Adrenal gland (tissue), 12 donors: Measurements from ENCODE around the gene SLC25A41. TPM values are rescaled to one million over a fixed set of nuclear protein-coding genes. Genes with fewer than 3 reads are reported as not detected.

Source experiments
- DNase-seq, 7 donors: peaks; one replicate each; pipeline ENCODE4 v3.0.0-alpha.2; 2019 to 2020
- H3K27ac ChIP-seq, 5 donors: fragments of 200-600 bp; sonication (generic) in 4 of 5; 1 replicate in 3 of 5; 2 replicates in 2 of 5; pipeline versions ENCODE4 v1.5.1 to v1.8.0; 2016 to 2020; ENCODE audit warnings: mild to moderate bottlenecking in 1 of 5
- H3K27me3 ChIP-seq: fragments of 200-600 bp; 2 replicates; pipeline ENCODE4 v1.8.0; 2021
- H3K36me3 ChIP-seq, 2 donors: fragments of 200-600 bp; replicated peaks in 1 of 2; 1 replicate in 1 of 2; 2 replicates in 1 of 2; pipeline versions ENCODE4 v1.5.1 to v1.8.0; 2018 to 2022
- H3K4me1 ChIP-seq, 2 donors: fragments of 200-600 bp; replicated peaks in 1 of 2; 1 replicate in 1 of 2; 2 replicates in 1 of 2; pipeline versions ENCODE4 v1.5.1 to v1.8.0; 2018 to 2021
- H3K4me3 ChIP-seq, 4 donors: fragments of 200-600 bp; sonication (generic) in 3 of 4; one replicate each; pipeline ENCODE4 v1.5.1; 2016 to 2018
- H3K9me3 ChIP-seq, 3 donors: fragments of 200-600 bp; sonication (generic) in 1 of 3; replicated peaks in 1 of 3; 1 replicate in 2 of 3; 2 replicates in 1 of 3; pipeline versions ENCODE4 v1.5.1 to v1.8.0; 2016 to 2021
- CTCF ChIP-seq, 6 experiments: fragments of 450-650 bp in 4 of 6; fragments of 200-600 bp in 2 of 6; sonication (generic) in 1 of 6; IDR thresholded peaks; 1 replicate in 5 of 6; 2 replicates in 1 of 6; pipeline versions ENCODE4 v1.5.1 to v1.8.0; 2016 to 2021; ENCODE audit warnings: antibody characterized with exemption in 6 of 6, mild to moderate bottlenecking in 2 of 6, moderate library complexity in 1 of 6
- POLR2A ChIP-seq, 2 donors: fragments of 450-650 bp; IDR thresholded peaks; one replicate each; pipeline ENCODE4 v1.6.1; 2017; ENCODE audit warnings: antibody characterized with exemption in 2 of 2, mild to moderate bottlenecking in 2 of 2, moderate library complexity in 1 of 2
- WGBS, 4 donors: extraction: QIAGEN DNeasy Blood & Tissue Kit in 2 of 4; methylation state at CpG; one replicate each; pipeline versions ENCODE4 v1.1.5 to v1.1.7; 2013 to 2017; 5-methylcytosine and 5-hydroxymethylcytosine counted together
- intact Hi-C, 2 donors: fragments of 100-400 bp; cut with DNase I; formaldehyde crosslinking; loops; one replicate each; pipeline versions ENCODE4 v1.14.1 to v1.15.0; 2022 to 2023
- polyA plus RNA-seq, 3 donors: library from polyadenylated mRNA; stranded (reverse); fragments of 200-250 nt in 2 of 3; fragments of 350-450 nt in 1 of 3; fragmentation: Illumina TruSeq in 1 of 3; extraction: RNeasy Lipid Tissue Mini Kit (QIAGEN cat#74804) in 1 of 3; gene quantifications; one replicate each; pipeline ENCODE4 v1.2.3, GENCODE V29; 2013 to 2014
- total RNA-seq, 9 donors: library from RNA; depleted of rRNA in 4 of 9; stranded (reverse); fragments of >200 nt in 4 of 9; fragments of 120-200 nt in 1 of 9; fragmentation: NEBNext Ultra II Directional in 1 of 9; extraction: Animal tissue kit (Norgen Biotek cat#: 25700) in 1 of 9; gene quantifications; one replicate each; pipeline versions ENCODE4 v1.1.0 to v1.2.4, GENCODE V29; 2013 to 2023
- donor health status: healthy with polysubstance abuse.
- donor health status: Bipolar disorder and iron deficiency.
- donor health status: DM: yes; HTN: yes; CAD: no.
- donor health status: DM: no; HTN: no; CAD: no.
- donor health status: DM: no; HTN: no; CAD: no.
- donor health status: DM: yes; HTN: yes; CAD: no.

The SLC25A41 gene
- total and polyA plus RNA-seq, 12 donors = 0.18 to 1.4 (median 0.38) TPM; not detected in 6

- no peaks in the 10 kb centered on the region for H3K9me3 ChIP-seq
- intact Hi-C loops = no loop called here
- H3K27me3 ChIP-seq = no peaks in the 10 kb centered on the region
- H3K4me3 ChIP-seq = peak overlapping the region in 1 of 4 donors; percentile 15
- 93 to 99% (median 94%) methylated on average over 15 to 21 of the region's 21 CpGs for WGBS, 4 donors
- peaks cover 3 to 25% of the 10 kb centered on the region in 2 donors for H3K4me1 ChIP-seq
- peak overlapping the region in 4 of 5 donors; percentile 33 to 88 (median 78) for H3K27ac ChIP-seq
- DNase-seq = peak in 3 of 7 donors; percentile 38 to 67 (median 45)
- H3K36me3 ChIP-seq = peaks cover 0 to 9% of the 10 kb centered on the region in 2 donors
- peak in 2 of 6 experiments; percentile 2 to 10 for TF ChIP-seq CTCF (IDR thresholded peaks at IDR 0.05)
- no peak for TF ChIP-seq POLR2A (IDR thresholded peaks at IDR 0.05)
Measured at GRCh38 chr19:6425732-6426620, 7.6 kb downstream of the SLC25A41 start.

GRCh38 chr19:6424939-6425731 lies 8.4 kb downstream of the SLC25A41 start:
- Histone ChIP-seq H3K9me3 (no peaks in the 10 kb centered on the region), H3K4me1 (peaks cover 3 to 25% of the 10 kb centered on the region in 2 donors), H3K36me3 (peaks cover 0 to 16% of the 10 kb centered on the region in 2 donors), H3K27me3 (no peaks in the 10 kb centered on the region), H3K27ac (peak overlapping the region in 4 of 5 donors; percentile 33 to 88 (median 78)), H3K4me3 (peak overlapping the region in 1 of 4 donors; percentile 15)
- TF ChIP-seq POLR2A (IDR thresholded peaks at IDR 0.05) = no peak
- TF ChIP-seq CTCF (IDR thresholded peaks at IDR 0.05) = no peak
- intact Hi-C loops = no loop called here
- DNase-seq = peak; percentile 100
- 2 to 9% (median 6%) methylated on average over 28 to 43 of the region's 43 CpGs for WGBS, 4 donors

GRCh38 chr19:6424195-6424938 lies 9.2 kb downstream of the SLC25A41 start, which contains the start of gene KHSRP:
TSS of gene KHSRP (minus strand) at chr19:6424811. CDS start at chr19:6424701, 110 bp downstream.
- TF ChIP-seq CTCF (IDR thresholded peaks at IDR 0.05) = no peak
- TF ChIP-seq POLR2A (IDR thresholded peaks at IDR 0.05) = peak; percentile 86 to 87
- Histone ChIP-seq H3K27ac (peak within 1 kb of the TSS in 4 of 5 donors; percentile 56 to 88 (median 78)), H3K36me3 (peaks cover 0 to 24% of the 10 kb centered on the region in 2 donors), H3K9me3 (no peaks in the 10 kb centered on the region), H3K4me3 (peak within 1 kb of the TSS; percentile 50 to 84 (median 65)), H3K27me3 (no peaks in the 10 kb centered on the region), H3K4me1 (peaks cover 3 to 25% of the 10 kb centered on the region in 2 donors)
- whole genome bisulfite sequencing, 4 donors = 0 to 1% (median 1%) methylated on average over 9 to 98 of the region's 114 CpGs; no CpG with 5 or more reads in 1 of the 4 donors
- DNase-seq = peak in 3 of 7 donors; percentile 33 to 45 (median 33)
- intact Hi-C loops = no loop called here
